Measurements from ENCODE around the gene CELSR1.

CELSR1 gene

GRCh38 chr22:46365166-46365624, 172.2 kb downstream of the CELSR1 start:
- H3K4me3 ChIP-seq (ENCODE audit: control insufficient read depth, low read depth, low read length) = no peak overlapping the region
- no peak for DNase-seq (ENCODE audit: low read depth)
- TF ChIP-seq CTCF (conservative IDR thresholded peaks at IDR 0.05; ENCODE audit: control insufficient read depth, insufficient read depth, low read depth, low read length) = no peak

- DNase-seq (ENCODE audit: low read depth) = no peak
- TF ChIP-seq CTCF (conservative IDR thresholded peaks at IDR 0.05; ENCODE audit: control insufficient read depth, insufficient read depth, low read depth, low read length) = no peak
- H3K4me3 ChIP-seq (ENCODE audit: control insufficient read depth, low read depth, low read length) = no peak overlapping the region
Observed at GRCh38 chr22:46364341-46365165, 172.9 kb downstream of the CELSR1 start.

GRCh38 chr22:46363611-46364321, 173.7 kb downstream of the CELSR1 start:
- no peak overlapping the region for H3K4me3 ChIP-seq (ENCODE audit: control insufficient read depth, low read depth, low read length)
- TF ChIP-seq CTCF (conservative IDR thresholded peaks at IDR 0.05; ENCODE audit: control insufficient read depth, insufficient read depth, low read depth, low read length) = no peak
- no peak for DNase-seq (ENCODE audit: low read depth)

GRCh38 chr22:46362934-46363515, 174.4 kb downstream of the CELSR1 start:
- no peak for DNase-seq (ENCODE audit: low read depth)
- no peak for TF ChIP-seq CTCF (conservative IDR thresholded peaks at IDR 0.05; ENCODE audit: control insufficient read depth, insufficient read depth, low read depth, low read length)
- no peak overlapping the region for H3K4me3 ChIP-seq (ENCODE audit: control insufficient read depth, low read depth, low read length)

- no peak overlapping the region for H3K4me3 ChIP-seq (ENCODE audit: control insufficient read depth, low read depth, low read length)
- peak; percentile 18 for DNase-seq (ENCODE audit: low read depth)
- no peak for TF ChIP-seq CTCF (conservative IDR thresholded peaks at IDR 0.05; ENCODE audit: control insufficient read depth, insufficient read depth, low read depth, low read length)
Observed at GRCh38 chr22:46362203-46362933, 175.1 kb downstream of the CELSR1 start.

- no peak for DNase-seq (ENCODE audit: low read depth)
- H3K4me3 ChIP-seq (ENCODE audit: control insufficient read depth, low read depth, low read length) = no peak overlapping the region
- TF ChIP-seq CTCF (conservative IDR thresholded peaks at IDR 0.05; ENCODE audit: control insufficient read depth, insufficient read depth, low read depth, low read length) = no peak
Observed at GRCh38 chr22:46361826-46362202, 175.6 kb downstream of the CELSR1 start.
